Thyroid gland (tissue), 4 donors: Measurements from ENCODE around the gene ILKAP.

ENCODE experiments used
- CTCF ChIP-seq, 6 experiments: fragments of 200-600 bp in 3 of 6; fragments of 450-650 bp in 3 of 6; sonication (generic) in 3 of 6; IDR thresholded peaks; one replicate each; pipeline ENCODE4 v1.5.1; 2016 to 2019; ENCODE audit warnings: antibody characterized with exemption in 6 of 6, mild to moderate bottlenecking in 2 of 6, inconsistent platforms in 1 of 6, moderate library complexity in 1 of 6
- POLR2A ChIP-seq, 2 donors: fragments of 450-650 bp; IDR thresholded peaks; one replicate each; pipeline ENCODE4 v1.6.1; 2017; ENCODE audit warnings: antibody characterized with exemption in 2 of 2, mild to moderate bottlenecking in 2 of 2, moderate library complexity in 1 of 2

GRCh38 chr2:238120463-238121298 lies 82.8 kb downstream of the ILKAP start:
- TF ChIP-seq POLR2A (IDR thresholded peaks at IDR 0.05) (no peak), CTCF (IDR thresholded peaks at IDR 0.05) (no peak)
